HepG2 (cell line): ENCODE results near the gene CALML4. TPM values are rescaled to one million over a fixed set of nuclear protein-coding genes. Genes with fewer than 3 reads are reported as not detected.

Source experiments
- ATAC-seq: fragments of 200-7000 bp; cut with Tn5 transposase; 3 replicates; pipeline ENCODE4 v1.9.1; 2020; ENCODE audit warnings: mild to moderate bottlenecking, moderate library complexity
- BruUV-seq: library from RNA; stranded (reverse); fragments of 400-500 nt; replicated peaks from 2 replicates; lab custom pipeline; 2021; lab: Mats Ljungman, UMichigan
- CTCF ChIA-PET: fragments of 300-600 bp; formaldehyde crosslinking; extraction: SDS; loops from one replicate; lab custom pipeline; 2021; ENCODE audit warnings: low total read pairs, inconsistent platforms, low intra/inter-chr PET ratio; lab: Yijun Ruan, JAX
- POLR2A ChIA-PET: fragments of 350-600 bp; sonication (Branson Sonifier 250); formaldehyde crosslinking; loops from one replicate; lab custom pipeline; 2020; ENCODE audit warnings: antibody characterized with exemption, inconsistent platforms; lab: Yijun Ruan, JAX
- DNase-seq: peaks from one replicate; pipeline ENCODE4 v3.0.0-alpha.2; 2015; ENCODE audit warnings: low spot score
- FAIRE-seq: peaks from 3 replicates; lab custom pipeline; 2011; peaks lifted over from hg19 to GRCh38; lab: Jason Lieb, UNC
- H2AFZ ChIP-seq: one replicate; pipeline ENCODE4 v1.6.1; 2011; ENCODE audit warnings: low read length, inconsistent platforms
- H3K27ac ChIP-seq: fragments of 300-600 bp; 3 replicates; pipeline ENCODE4 v1.8.0; 2011; ENCODE audit warnings: mixed run types, mild to moderate bottlenecking, mixed read lengths, low read length, inconsistent platforms; ENCODE audit not compliant: insufficient read depth; ENCODE audit errors: extremely low read length
- H3K27me3 ChIP-seq, 2 experiments: fragments of 200-600 bp in 1 of 2; 2 replicates in 1 of 2; 3 replicates in 1 of 2; pipeline versions ENCODE4 v1.6.0 to v1.8.0; 2011; ENCODE audit warnings: low read length in 2 of 2, mild to moderate bottlenecking in 2 of 2, moderate library complexity in 2 of 2, inconsistent platforms in 1 of 2; ENCODE audit not compliant: insufficient read depth in 2 of 2, control insufficient read depth in 1 of 2
- H3K36me3 ChIP-seq, 2 experiments: fragments of 200-600 bp in 1 of 2; replicated peaks in 1 of 2; 2 replicates in 1 of 2; 3 replicates in 1 of 2; pipeline versions ENCODE4 v1.5.1 to v1.8.0; 2011; ENCODE audit warnings: low read length in 2 of 2, inconsistent platforms in 1 of 2; ENCODE audit not compliant: insufficient read depth in 2 of 2, control insufficient read depth in 1 of 2
- H3K4me1 ChIP-seq: 2 replicates; pipeline ENCODE4 v1.5.1; 2012; ENCODE audit warnings: low read length, inconsistent platforms; ENCODE audit not compliant: insufficient read depth
- H3K4me2 ChIP-seq: 2 replicates; pipeline ENCODE4 v1.6.0; 2011; ENCODE audit warnings: low read depth, low read length, inconsistent platforms
- H3K4me3 ChIP-seq, 3 experiments: fragments of 200-600 bp in 1 of 3; sonication (generic), shearing (Covaris generic) in 1 of 3; replicated peaks in 1 of 3; 2 replicates each; pipeline ENCODE4 v1.5.1; 2011 to 2016; ENCODE audit warnings: low read length in 3 of 3, inconsistent platforms in 2 of 3, low read depth in 2 of 3, mild to moderate bottlenecking in 2 of 3, control low read depth in 1 of 3, mixed read lengths in 1 of 3; ENCODE audit not compliant: insufficient read depth in 1 of 3
- H3K79me2 ChIP-seq: one replicate; pipeline ENCODE4 v1.6.1; 2011; ENCODE audit warnings: low read length, inconsistent platforms; ENCODE audit not compliant: insufficient read depth
- H3K9ac ChIP-seq: 2 replicates; pipeline ENCODE4 v1.6.0; 2011; ENCODE audit warnings: mild to moderate bottlenecking, low read depth, low read length, inconsistent platforms; ENCODE audit not compliant: insufficient read depth
- H3K9me3 ChIP-seq: 2 replicates; pipeline ENCODE4 v1.5.1; 2012; ENCODE audit warnings: mild to moderate bottlenecking, low read length
- H4K20me1 ChIP-seq: 2 replicates; pipeline ENCODE4 v1.6.0; 2011; ENCODE audit warnings: inconsistent platforms, mild to moderate bottlenecking, low read length, moderate library complexity; ENCODE audit not compliant: insufficient read depth
- DPF2 ChIP-seq: sonication (generic); formaldehyde crosslinking; IDR thresholded peaks from 2 replicates; pipeline ENCODE4 v1.4.0; 2020; ENCODE audit warnings: mild to moderate bottlenecking, low read depth, missing genetic modification reagents, borderline replicate concordance
- FOSL1 ChIP-seq: sonication (generic); formaldehyde crosslinking; IDR thresholded peaks from 2 replicates; pipeline ENCODE4 v1.9.0; 2021; ENCODE audit warnings: missing genetic modification reagents, borderline replicate concordance
- GZF1 ChIP-seq: sonication (generic); formaldehyde crosslinking; IDR thresholded peaks from 2 replicates; pipeline ENCODE4 v1.5.1; 2020; ENCODE audit warnings: mild to moderate bottlenecking, missing genetic modification reagents
- HNF1A ChIP-seq, 2 experiments: sonication (generic) in 1 of 2; formaldehyde crosslinking in 1 of 2; IDR thresholded peaks; 2 replicates each; pipeline versions ENCODE4 v1.4.0 to v1.6.1; 2016 to 2020; ENCODE audit warnings: borderline replicate concordance in 1 of 2, low read depth in 1 of 2, mild to moderate bottlenecking in 1 of 2, missing genetic modification reagents in 1 of 2
- JUND ChIP-seq: sonication (generic); formaldehyde crosslinking; IDR thresholded peaks from 2 replicates; pipeline ENCODE4 v1.8.0; 2022; ENCODE audit warnings: mild to moderate bottlenecking, missing genetic modification reagents
- KLF15 ChIP-seq: sonication (generic); formaldehyde crosslinking; IDR thresholded peaks from 2 replicates; pipeline ENCODE4 v1.8.1; 2023; ENCODE audit warnings: borderline replicate concordance, mild to moderate bottlenecking, inconsistent platforms, missing genetic modification reagents, mixed read lengths
- MTERF4 ChIP-seq: sonication (generic); formaldehyde crosslinking; IDR thresholded peaks from 2 replicates; pipeline ENCODE4 v1.8.0; 2023; ENCODE audit warnings: mild to moderate bottlenecking, missing genetic modification reagents
- NFIC ChIP-seq: IDR thresholded peaks from 2 replicates; pipeline ENCODE4 v1.6.1; 2012; ENCODE audit warnings: mild to moderate bottlenecking, low read length, inconsistent platforms
- SIX4 ChIP-seq: sonication (generic); formaldehyde crosslinking; IDR thresholded peaks from 2 replicates; pipeline ENCODE4 v1.4.0; 2020; ENCODE audit warnings: missing genetic modification reagents
- SRF ChIP-seq: IDR thresholded peaks from 2 replicates; pipeline ENCODE4 v1.6.1; 2011; ENCODE audit warnings: mild to moderate bottlenecking, low read depth, low read length, moderate library complexity
- ZBTB4 ChIP-seq: sonication (generic); formaldehyde crosslinking; IDR thresholded peaks from 2 replicates; pipeline ENCODE4 v1.4.0; 2020; ENCODE audit warnings: missing genetic modification reagents, mild to moderate bottlenecking, borderline replicate concordance
- ZNF326 ChIP-seq: sonication (generic); formaldehyde crosslinking; IDR thresholded peaks from 2 replicates; pipeline ENCODE4 v1.4.0; 2020; ENCODE audit warnings: missing genetic modification reagents, borderline replicate concordance
- ZNF547 ChIP-seq: sonication (generic); formaldehyde crosslinking; IDR thresholded peaks from 2 replicates; pipeline ENCODE4 v1.5.1; 2020; ENCODE audit warnings: mild to moderate bottlenecking, missing genetic modification reagents
- ZNF790 ChIP-seq: sonication (generic); formaldehyde crosslinking; IDR thresholded peaks from 2 replicates; pipeline ENCODE4 v1.8.0; 2022; ENCODE audit warnings: missing genetic modification reagents, mild to moderate bottlenecking, borderline replicate concordance
- ZNF792 ChIP-seq: IDR thresholded peaks from 2 replicates; pipeline ENCODE4 v1.6.1; 2016
- WGBS: methylation state at CpG from one replicate; pipeline ENCODE4 v1.1.6; 2017; ENCODE audit warnings: low lambda C conversion rate; 5-methylcytosine and 5-hydroxymethylcytosine counted together
- in situ Hi-C: cut with HindIII; loops from 2 replicates; pipeline ENCODE4 v1.10.0; 2017; ENCODE audit warnings: low pct_unique_long_range_greater_than_20kb; ENCODE audit not compliant: extremely low pct_ligation_motif_present
- intact Hi-C: fragments of 100-400 bp; cut with micrococcal nuclease; formaldehyde crosslinking; loops from one replicate; pipeline ENCODE4 v1.10.0; 2022; ENCODE audit not compliant: unreplicated experiment
- polyA plus RNA-seq, 8 experiments: library from polyadenylated mRNA; depleted of rRNA in 3 of 8; stranded (reverse) in 7 of 8; unstranded in 1 of 8; fragments of >200 nt; fragmentation: Illumina TruSeq in 4 of 8; extraction: Trizol in 4 of 8; gene quantifications; 2 replicates each; pipeline versions ENCODE4 v1.2.1 to v1.2.3, GENCODE V29; 2011 to 2016; ENCODE audit warnings: low read depth in 4 of 8, missing spikeins in 1 of 8, mixed read lengths in 1 of 8; ENCODE audit not compliant: insufficient read depth in 1 of 8
- total RNA-seq, 5 experiments: library from RNA; depleted of rRNA; stranded (reverse); fragments of >200 nt; fragmentation: Illumina TruSeq; extraction: Trizol; gene quantifications; 2 replicates each; pipeline ENCODE4 v1.2.3, GENCODE V29; 2016; ENCODE audit warnings: low read depth in 1 of 5

CALML4 gene
- total and polyA plus RNA-seq, 2 of the 13 experiments (the other 11 are each of a cell fraction or from before 2014, with no cell fraction given) = 3.6 to 8.7 TPM

DNA sequence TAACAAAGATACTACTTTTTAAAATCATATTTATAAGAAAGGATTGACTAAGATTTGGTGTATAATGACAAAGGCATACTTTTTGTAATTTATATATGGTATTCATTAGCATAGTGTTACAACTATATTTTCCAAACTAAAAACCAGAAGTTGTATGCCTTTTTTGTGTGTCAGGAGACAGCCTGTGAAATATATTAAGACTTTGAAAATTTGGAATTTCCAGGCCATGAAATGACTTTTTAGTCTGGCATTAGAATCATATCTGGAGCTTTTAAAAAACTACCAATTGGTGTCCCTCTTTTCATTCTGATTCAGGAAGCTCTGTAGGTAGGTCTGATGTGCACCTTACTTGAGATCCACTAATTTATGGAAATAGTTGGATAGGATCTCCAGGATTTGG, 41.9 kb downstream of the CALML4 start (continued):
- no peak for TF ChIP-seq NFIC
- no peak for TF ChIP-seq DPF2
- no peak for TF ChIP-seq KLF15 (CRISPR knock-in tag)
- no peak for TF ChIP-seq SRF
- TF ChIP-seq ZNF792 (CRISPR knock-in tag) = no peak

DNA sequence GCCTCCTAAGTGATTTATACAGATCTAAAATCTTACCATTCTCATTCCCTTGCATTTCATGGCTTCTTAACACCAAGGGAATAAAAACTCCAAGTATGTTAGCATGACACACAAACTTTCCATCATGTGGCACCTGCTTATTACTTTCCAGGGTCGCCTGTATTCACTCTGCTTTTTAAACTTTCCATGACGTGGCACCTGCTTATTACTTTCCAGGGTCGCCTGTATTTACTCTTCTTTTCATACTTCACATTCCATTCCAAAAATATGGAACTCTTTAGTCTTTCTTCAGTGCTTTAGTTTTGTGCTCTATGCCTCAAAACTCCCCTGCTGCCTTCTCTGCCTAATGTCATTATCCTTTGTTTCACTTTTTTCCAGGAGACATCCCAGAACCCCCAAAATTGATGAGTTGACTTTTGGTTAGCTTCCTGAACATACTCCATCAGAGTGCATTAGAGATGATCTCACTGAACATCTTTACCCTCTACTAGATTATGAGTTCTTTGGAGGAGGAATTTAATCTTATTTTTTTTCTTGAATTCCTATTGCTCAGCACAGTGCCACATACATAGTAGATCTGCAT, 47.0 kb downstream of the CALML4 start:
- no peaks in the 10 kb centered on the region for H3K9me3 ChIP-seq
- no peak overlapping the region for H3K4me2 ChIP-seq
- no peak overlapping the region for H3K27ac ChIP-seq
- ATAC-seq = no peak
- H3K4me1 ChIP-seq = peaks cover 8% of the 10 kb centered on the region
- peak; percentile 17 for DNase-seq
- no peak overlapping the region for H3K9ac ChIP-seq
- H3K27me3 ChIP-seq = no peaks in the 10 kb centered on the region
- ChIA-PET CTCF (no interaction called here), POLR2A (no interaction called here)
- WGBS = 83% methylated on average over 3 of the region's 3 CpGs
- no peak overlapping the region for H3K4me3 ChIP-seq
- H2AFZ ChIP-seq = no peak overlapping the region
- no TSS peak for BruUV-seq
- peaks cover 9 to 53% of the 10 kb centered on the region in 2 experiments for H3K36me3 ChIP-seq
- in situ Hi-C loops = loop anchor here (5.0 kb wide), 1 partner anchor 301 kb away; no protein-coding TSS in a partner anchor
- FAIRE-seq = no peak
- H4K20me1 ChIP-seq = no peaks in the 10 kb centered on the region
- intact Hi-C loops = loop anchor here (10.0 kb wide), 1 partner anchor 103 kb away; the partner anchor contains the start of gene PIAS1
- no peaks in the 10 kb centered on the region for H3K79me2 ChIP-seq
- TF ChIP-seq ZBTB4 (CRISPR knock-in tag) (no peak), ZNF547 (CRISPR knock-in tag) (no peak), MTERF4 (CRISPR knock-in tag) (no peak), ZNF326 (no peak), FOSL1 (CRISPR knock-in tag) (no peak), ZNF790 (no peak), SIX4 (CRISPR knock-in tag) (no peak), GZF1 (CRISPR knock-in tag) (no peak), HNF1A (IDR thresholded peaks at IDR 0.05; ENCODE audit: low read depth) (no peak), HNF1A (CRISPR knock-in tag; IDR thresholded peaks at IDR 0.05; ENCODE audit: borderline replicate concordance) (no peak), JUND (no peak)
